ENCODE results near the gene CEBPB. TPM values are rescaled to one million over a fixed set of nuclear protein-coding genes. Genes with fewer than 3 reads are reported as not detected.

The CEBPB gene
- total RNA-seq, 6 experiments from 2014 or later, result 57.9 to 62.8 (median 59.8) TPM

GRCh38 chr20:50193836-50194421, 3.3 kb downstream of the CEBPB start:
- Mint-ChIP-seq H3K4me3 (peak overlapping the region; percentile 99), H3K9me3 (no peaks in the 10 kb centered on the region), H3K27ac (peak overlapping the region; percentile 99), H3K36me3 (ENCODE audit: low read depth) (peaks cover 26% of the 10 kb centered on the region), H3K4me1 (ENCODE audit: low read depth) (peaks cover 32% of the 10 kb centered on the region), H3K27me3 (ENCODE audit: insufficient read depth) (peaks cover 14% of the 10 kb centered on the region)
- DNase-seq, result peak; percentile 12
- no peak for TF ChIP-seq CTCF (IDR thresholded peaks at IDR 0.05)

GRCh38 chr20:50194422-50194830, 3.8 kb downstream of the CEBPB start:
- Mint-ChIP-seq H3K36me3 (ENCODE audit: low read depth) (peaks cover 29% of the 10 kb centered on the region), H3K27me3 (ENCODE audit: insufficient read depth) (peaks cover 14% of the 10 kb centered on the region), H3K4me1 (ENCODE audit: low read depth) (peaks cover 32% of the 10 kb centered on the region), H3K4me3 (peak overlapping the region; percentile 99), H3K27ac (peak overlapping the region; percentile 99), H3K9me3 (peaks cover 3% of the 10 kb centered on the region; the same call in 1 of the 2 replicates)
- DNase-seq, result no peak
- TF ChIP-seq CTCF (IDR thresholded peaks at IDR 0.05), result no peak

GRCh38 chr20:50194831-50195523, 4.3 kb downstream of the CEBPB start:
- DNase-seq, result no peak
- TF ChIP-seq CTCF (IDR thresholded peaks at IDR 0.05), result no peak
- H3K27ac Mint-ChIP-seq, result peak overlapping the region; percentile 99
- peaks cover 32% of the 10 kb centered on the region for H3K36me3 Mint-ChIP-seq (ENCODE audit: low read depth)
- peaks cover 14% of the 10 kb centered on the region for H3K27me3 Mint-ChIP-seq (ENCODE audit: insufficient read depth)
- H3K4me1 Mint-ChIP-seq (ENCODE audit: low read depth), result peaks cover 32% of the 10 kb centered on the region
- peak overlapping the region; percentile 99 for H3K4me3 Mint-ChIP-seq
- H3K9me3 Mint-ChIP-seq, result peaks cover 9% of the 10 kb centered on the region; the same call in 1 of the 2 replicates

GRCh38 chr20:50195524-50196120, 5.0 kb downstream of the CEBPB start:
- Mint-ChIP-seq H3K27ac (peak overlapping the region; percentile 99), H3K27me3 (ENCODE audit: insufficient read depth) (peaks cover 14% of the 10 kb centered on the region), H3K9me3 (peaks cover 9% of the 10 kb centered on the region; the same call in 1 of the 2 replicates), H3K36me3 (ENCODE audit: low read depth) (peaks cover 32% of the 10 kb centered on the region), H3K4me3 (no peak overlapping the region), H3K4me1 (ENCODE audit: low read depth) (peaks cover 32% of the 10 kb centered on the region)
- TF ChIP-seq CTCF (IDR thresholded peaks at IDR 0.05), result no peak
- DNase-seq, result no peak

- Mint-ChIP-seq H3K27me3 (ENCODE audit: insufficient read depth) (peaks cover 14% of the 10 kb centered on the region), H3K9me3 (peaks cover 9% of the 10 kb centered on the region; the same call in 1 of the 2 replicates), H3K4me1 (ENCODE audit: low read depth) (peaks cover 32% of the 10 kb centered on the region), H3K36me3 (ENCODE audit: low read depth) (peaks cover 32% of the 10 kb centered on the region), H3K27ac (peak overlapping the region; percentile 99; the same call in 1 of the 2 replicates), H3K4me3 (no peak overlapping the region)
- DNase-seq, result no peak
- no peak for TF ChIP-seq CTCF (IDR thresholded peaks at IDR 0.05)
These were observed 5.6 kb downstream of the CEBPB start for GRCh38 chr20:50196248-50196647.
